Measurements from ENCODE around the gene MOB4. TPM values are rescaled to one million over a fixed set of nuclear protein-coding genes. Genes with fewer than 3 reads are reported as not detected.
A peak's percentile ranks its signal among the peaks of the same experiment; 100 is the strongest.

The MOB4 gene
- total RNA-seq, 6 experiments from 2014 or later, result 30.1 to 38.6 (median 34.4) TPM

- Mint-ChIP-seq H3K9me3 (no peaks in the 10 kb centered on the region), H3K4me3 (peak overlapping the region; percentile 95), H3K27me3 (ENCODE audit: insufficient read depth) (peaks cover 5% of the 10 kb centered on the region; the same call in 1 of the 2 replicates), H3K36me3 (ENCODE audit: low read depth) (peaks cover 34% of the 10 kb centered on the region), H3K4me1 (ENCODE audit: low read depth) (peaks cover 27% of the 10 kb centered on the region), H3K27ac (peak overlapping the region; percentile 66; the same call in 1 of the 2 replicates)
- no peak for TF ChIP-seq CTCF (IDR thresholded peaks at IDR 0.05)
- DNase-seq, result no peak
These were observed 13.2 kb upstream of the MOB4 start for GRCh38 chr2:197502685-197503084.

DNA sequence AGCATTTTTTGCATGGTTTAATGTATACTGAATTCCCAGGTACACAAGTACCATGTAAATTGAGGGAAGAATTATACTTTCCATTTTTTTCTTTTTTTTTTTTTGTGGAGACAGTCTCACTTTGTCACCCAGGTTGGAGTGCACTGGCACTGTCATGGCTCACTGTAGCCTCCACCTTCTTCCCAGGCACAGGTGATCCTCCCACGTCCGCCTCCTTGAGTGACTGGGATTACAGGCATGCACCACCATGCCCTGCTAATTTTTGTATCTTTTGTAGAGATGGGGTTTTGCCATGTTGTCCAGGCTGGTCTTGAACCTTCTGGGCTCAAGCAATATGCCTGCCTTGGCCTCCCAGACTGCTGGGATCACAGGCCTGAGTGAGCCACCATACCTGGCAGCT is 11.9 kb upstream of the MOB4 start:
- Mint-ChIP-seq H3K27me3 (ENCODE audit: insufficient read depth) (peaks cover 1% of the 10 kb centered on the region; the same call in 1 of the 2 replicates), H3K27ac (no peak overlapping the region), H3K36me3 (ENCODE audit: low read depth) (peaks cover 21% of the 10 kb centered on the region), H3K9me3 (no peaks in the 10 kb centered on the region), H3K4me3 (no peak overlapping the region), H3K4me1 (ENCODE audit: low read depth) (peaks cover 20% of the 10 kb centered on the region)
- DNase-seq, result no peak
- no peak for TF ChIP-seq CTCF (IDR thresholded peaks at IDR 0.05)

- no peaks in the 10 kb centered on the region for H3K9me3 Mint-ChIP-seq
- H3K27ac Mint-ChIP-seq, result no peak overlapping the region
- peaks cover 20% of the 10 kb centered on the region for H3K36me3 Mint-ChIP-seq (ENCODE audit: low read depth)
- H3K4me1 Mint-ChIP-seq (ENCODE audit: low read depth), result peaks cover 20% of the 10 kb centered on the region
- H3K27me3 Mint-ChIP-seq (ENCODE audit: insufficient read depth), result no peaks in the 10 kb centered on the region
- TF ChIP-seq CTCF (IDR thresholded peaks at IDR 0.05), result no peak
- no peak overlapping the region for H3K4me3 Mint-ChIP-seq
- no peak for DNase-seq
These were observed 11.4 kb upstream of the MOB4 start for GRCh38 chr2:197504512-197504911.

DNA sequence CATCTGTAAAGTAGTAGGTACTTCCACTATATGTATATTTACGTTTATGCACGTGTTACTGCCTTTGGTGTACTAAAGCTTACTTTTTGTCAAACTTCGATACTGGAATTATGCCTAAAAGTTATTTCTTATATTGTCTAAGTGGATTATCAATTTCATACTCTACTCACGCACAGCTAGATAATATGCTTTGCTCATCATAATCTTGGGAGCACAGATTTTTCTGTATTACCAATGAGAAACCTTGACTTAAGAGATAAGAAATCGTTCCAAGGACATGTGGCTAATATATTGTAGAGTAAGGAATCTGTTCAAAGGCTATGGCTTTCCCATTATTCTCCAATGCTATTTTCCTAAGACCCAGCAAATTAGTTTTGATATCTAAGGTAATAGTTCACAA is 9.2 kb upstream of the MOB4 start:
- Mint-ChIP-seq H3K36me3 (ENCODE audit: low read depth) (peaks cover 9% of the 10 kb centered on the region), H3K4me3 (no peak overlapping the region), H3K27ac (no peak overlapping the region), H3K4me1 (ENCODE audit: low read depth) (peaks cover 12% of the 10 kb centered on the region), H3K27me3 (ENCODE audit: insufficient read depth) (no peaks in the 10 kb centered on the region), H3K9me3 (no peaks in the 10 kb centered on the region)
- no peak for DNase-seq
- TF ChIP-seq CTCF (IDR thresholded peaks at IDR 0.05), result no peak

DNA sequence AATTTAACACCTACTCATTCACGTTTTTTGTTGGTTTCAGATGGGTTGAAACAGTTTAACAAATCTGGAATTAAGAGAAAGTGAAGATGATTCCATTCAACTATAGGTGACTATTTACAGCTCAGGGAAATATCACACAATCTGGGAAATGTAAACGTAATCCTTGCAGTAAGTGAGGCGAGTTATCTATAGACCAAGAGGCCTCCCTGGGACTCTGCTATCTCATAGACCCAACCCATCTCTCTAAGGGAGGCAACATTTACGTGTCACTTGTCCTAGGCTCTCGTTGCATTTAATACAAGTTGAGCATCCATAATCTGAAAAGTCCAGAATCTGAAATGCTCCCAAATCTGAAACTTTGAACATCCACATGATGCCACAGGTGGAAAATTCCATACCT is 2.0 kb upstream of the MOB4 start:
- Mint-ChIP-seq H3K9me3 (no peaks in the 10 kb centered on the region), H3K36me3 (ENCODE audit: low read depth) (peaks cover 4% of the 10 kb centered on the region; the same call in 1 of the 2 replicates), H3K27me3 (ENCODE audit: insufficient read depth) (no peaks in the 10 kb centered on the region; the same call in 1 of the 2 replicates), H3K4me1 (ENCODE audit: low read depth) (peaks cover 28% of the 10 kb centered on the region), H3K27ac (no peak overlapping the region), H3K4me3 (no peak overlapping the region)
- TF ChIP-seq CTCF (IDR thresholded peaks at IDR 0.05), result no peak
- no peak for DNase-seq

- Mint-ChIP-seq H3K4me3 (peak overlapping the region; percentile 100), H3K9me3 (no peaks in the 10 kb centered on the region), H3K27me3 (ENCODE audit: insufficient read depth) (no peaks in the 10 kb centered on the region; the same call in 1 of the 2 replicates), H3K36me3 (ENCODE audit: low read depth) (peaks cover 4% of the 10 kb centered on the region; the same call in 1 of the 2 replicates), H3K27ac (peak overlapping the region; percentile 92), H3K4me1 (ENCODE audit: low read depth) (peaks cover 36% of the 10 kb centered on the region)
- TF ChIP-seq CTCF (IDR thresholded peaks at IDR 0.05), result no peak
- DNase-seq, result no peak
These were observed 1.1 kb upstream of the MOB4 start for GRCh38 chr2:197514754-197515153.
